Esophagus muscularis mucosa (tissue), 3 donors: ENCODE results near the gene ADSS1.

Experiments
- CTCF ChIP-seq, 3 experiments: fragments of 200-600 bp in 2 of 3; fragments of 450-650 bp in 1 of 3; sonication (generic) in 2 of 3; IDR thresholded peaks; one replicate each; pipeline ENCODE4 v1.5.1; 2017 to 2019; ENCODE audit warnings: antibody characterized with exemption in 3 of 3, mild to moderate bottlenecking in 2 of 3, moderate library complexity in 1 of 3
- POLR2A ChIP-seq: fragments of 450-650 bp; IDR thresholded peaks from one replicate; pipeline ENCODE4 v1.6.1; 2017; ENCODE audit warnings: antibody characterized with exemption, moderate library complexity, mild to moderate bottlenecking, low read depth

DNA sequence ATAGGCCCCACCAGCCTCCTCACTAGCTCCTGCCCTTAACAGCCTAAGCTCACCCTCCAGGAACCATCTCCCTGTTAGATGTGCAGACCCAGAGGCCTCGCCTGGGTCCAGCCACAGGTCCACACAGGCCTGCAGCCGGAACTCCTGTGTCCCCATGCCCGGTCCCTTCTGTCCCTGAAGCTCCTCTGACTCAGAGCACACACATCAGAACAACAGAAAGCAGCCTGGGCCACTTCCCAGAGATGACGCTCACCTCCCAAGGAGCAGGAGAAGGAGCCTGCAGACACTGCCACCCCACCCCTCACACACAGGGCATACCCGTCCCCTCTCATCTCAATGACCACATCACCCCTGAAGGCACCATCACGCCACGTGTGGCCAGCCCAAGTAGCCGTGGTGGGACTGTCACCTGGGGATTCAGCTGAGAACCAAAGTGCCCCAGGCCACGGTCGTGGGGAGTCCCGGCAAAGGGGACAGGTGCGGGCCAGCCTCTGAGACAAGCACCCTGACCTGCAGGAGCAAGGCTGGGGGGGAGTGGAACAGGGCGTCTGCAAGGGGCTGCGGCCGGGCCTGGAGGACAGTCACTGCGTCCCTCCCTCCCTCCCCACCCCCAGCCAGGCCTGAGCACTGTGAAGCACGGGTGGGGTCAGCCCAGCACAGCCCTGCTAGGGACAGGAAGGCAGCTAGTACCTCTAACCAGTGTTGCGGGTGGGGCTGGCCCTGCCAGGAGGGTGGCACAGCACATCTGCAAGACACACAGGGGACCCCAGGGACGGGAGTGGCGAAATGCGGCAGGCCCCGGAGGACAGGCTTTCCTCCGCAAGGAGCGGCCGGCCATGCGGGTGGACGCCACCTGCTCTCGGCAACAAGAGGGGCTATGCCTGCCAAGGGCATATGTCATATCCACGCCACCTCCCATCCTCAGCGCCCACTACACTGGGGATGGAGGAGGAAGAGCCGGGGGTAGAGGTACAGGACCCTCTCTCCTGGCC lies 66.0 kb downstream of the ADSS1 start:
- no peak for TF ChIP-seq POLR2A
- no peak for TF ChIP-seq CTCF (IDR thresholded peaks at IDR 0.05)
